Sigmoid colon (tissue), 4 donors: Measurements from ENCODE around the gene PEX14.

ENCODE experiments used
- CTCF ChIP-seq, 4 experiments: fragments of 450-650 bp in 3 of 4; fragments of 200-600 bp in 1 of 4; IDR thresholded peaks; one replicate each; pipeline ENCODE4 v1.5.1; 2016 to 2019; ENCODE audit warnings: antibody characterized with exemption in 4 of 4, mild to moderate bottlenecking in 3 of 4, moderate library complexity in 2 of 4
- EP300 ChIP-seq, 4 donors: sonication (generic); formaldehyde crosslinking; IDR thresholded peaks; one replicate each; pipeline ENCODE4 v1.6.1; 2017; ENCODE audit warnings: antibody characterized with exemption in 4 of 4
- POLR2A ChIP-seq, 2 donors: fragments of 450-650 bp; IDR thresholded peaks; one replicate each; pipeline ENCODE4 v1.6.1; 2016; ENCODE audit warnings: antibody characterized with exemption in 2 of 2, mild to moderate bottlenecking in 2 of 2, moderate library complexity in 2 of 2
- POLR2AphosphoS5 ChIP-seq, 4 donors: sonication (generic); formaldehyde crosslinking; IDR thresholded peaks; one replicate each; pipeline ENCODE4 v1.6.1; 2017; ENCODE audit warnings: antibody characterized with exemption in 4 of 4

GRCh38 chr1:10557714-10558113 is 83.0 kb downstream of the PEX14 start:
- TF ChIP-seq CTCF (IDR thresholded peaks at IDR 0.05) (no peak), POLR2A (IDR thresholded peaks at IDR 0.05) (no peak), EP300 (IDR thresholded peaks at IDR 0.05) (no peak), POLR2AphosphoS5 (IDR thresholded peaks at IDR 0.05) (no peak)
